GM03348 (cell line): ENCODE measurements around the gene OLA1.
A peak's percentile ranks its signal among the peaks of the same experiment; 100 is the strongest.

ENCODE experiments used
- DNase-seq: peaks from one replicate; pipeline ENCODE4 v3.0.0; 2012; ENCODE audit warnings: low spot score

The OLA1 gene

DNA sequence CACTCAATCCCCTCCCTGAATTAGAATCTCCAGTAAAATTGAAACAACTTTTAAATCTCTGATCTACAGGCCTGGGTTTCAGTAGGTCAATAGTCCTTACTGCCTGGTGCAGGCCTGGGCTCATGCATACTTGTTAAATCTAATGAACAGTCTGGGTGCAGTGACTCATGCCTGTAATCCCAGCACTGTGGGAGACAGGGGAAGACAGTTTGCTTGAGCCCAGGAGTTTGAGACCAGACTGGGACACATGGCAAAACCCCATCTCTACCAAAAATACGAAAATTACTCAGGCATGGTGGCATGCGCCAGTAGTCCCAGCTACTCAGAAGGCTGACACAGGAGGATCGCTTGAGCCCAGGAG is 188.5 kb downstream of the OLA1 start:
- no peak for DNase-seq

DNA sequence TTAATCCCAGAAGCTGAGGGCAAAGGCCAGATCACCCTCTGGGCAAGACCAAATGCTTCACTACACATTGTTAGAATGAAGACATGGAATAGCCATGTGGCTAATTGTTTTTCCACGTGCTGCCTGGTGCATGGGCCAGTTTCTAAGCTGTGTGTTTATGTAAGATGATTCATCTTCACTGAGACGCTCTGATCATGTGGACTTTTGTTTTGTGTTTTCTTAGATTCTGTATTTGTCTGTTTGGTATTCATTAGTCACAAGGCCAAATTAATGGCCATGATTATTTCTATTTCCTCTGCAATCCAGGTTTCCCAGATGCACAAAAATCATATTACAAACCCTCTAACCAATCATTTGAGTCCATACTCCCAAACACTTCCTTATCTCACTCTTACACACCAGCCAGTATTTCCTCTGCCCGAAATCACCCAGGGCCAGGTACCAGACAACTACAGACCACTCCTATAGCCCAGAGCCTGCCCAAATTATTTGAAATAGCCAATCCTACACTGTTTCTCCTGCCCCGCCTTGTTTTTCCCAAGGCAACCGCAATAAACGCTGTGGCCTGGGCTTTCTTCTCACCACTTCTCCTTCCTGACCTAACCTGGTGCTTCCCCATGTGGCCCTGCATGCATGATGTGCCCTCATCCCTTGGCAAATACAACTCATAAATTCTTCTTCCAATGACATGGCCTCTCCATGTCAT is 189.0 kb downstream of the OLA1 start:
- peak; percentile 33 for DNase-seq

DNA sequence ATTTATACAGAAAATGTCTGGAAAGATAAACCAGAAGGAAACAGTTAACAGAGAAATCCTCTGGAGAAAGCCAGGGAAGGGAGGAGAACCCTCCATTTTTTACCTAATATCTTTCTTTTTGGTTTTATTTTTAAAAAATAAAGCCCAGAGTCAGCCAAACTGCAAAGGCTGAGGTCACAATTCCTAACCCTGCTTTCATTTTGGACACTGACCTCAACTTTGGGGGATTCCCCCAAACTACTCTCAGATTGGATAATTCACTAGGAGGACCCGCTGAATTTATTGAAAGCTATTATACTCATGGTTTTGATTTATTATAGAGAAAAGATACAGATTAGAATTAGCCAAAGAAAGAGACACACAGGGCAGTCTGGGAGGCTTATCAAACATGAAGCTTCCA is 189.9 kb downstream of the OLA1 start:
- DNase-seq, result no peak

DNA sequence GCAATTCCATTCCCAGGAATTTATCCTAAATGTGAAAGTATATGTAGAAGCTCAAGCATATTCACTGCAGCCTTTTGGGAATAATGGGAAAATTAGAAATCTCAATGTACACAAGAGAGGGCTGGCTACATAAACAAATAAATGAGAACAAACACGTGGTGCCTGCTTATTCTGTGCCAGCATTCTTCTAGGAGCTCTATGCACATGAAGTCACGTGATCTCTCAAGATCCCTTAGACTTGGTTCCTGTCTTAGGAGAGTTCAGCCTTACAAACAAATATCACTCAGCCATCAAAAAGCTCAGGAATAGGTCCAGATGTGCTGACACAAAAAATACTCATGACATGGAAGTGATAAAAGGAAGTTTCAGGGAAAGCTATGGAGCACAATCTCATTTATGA is 190.3 kb downstream of the OLA1 start:
- DNase-seq, result no peak

DNA sequence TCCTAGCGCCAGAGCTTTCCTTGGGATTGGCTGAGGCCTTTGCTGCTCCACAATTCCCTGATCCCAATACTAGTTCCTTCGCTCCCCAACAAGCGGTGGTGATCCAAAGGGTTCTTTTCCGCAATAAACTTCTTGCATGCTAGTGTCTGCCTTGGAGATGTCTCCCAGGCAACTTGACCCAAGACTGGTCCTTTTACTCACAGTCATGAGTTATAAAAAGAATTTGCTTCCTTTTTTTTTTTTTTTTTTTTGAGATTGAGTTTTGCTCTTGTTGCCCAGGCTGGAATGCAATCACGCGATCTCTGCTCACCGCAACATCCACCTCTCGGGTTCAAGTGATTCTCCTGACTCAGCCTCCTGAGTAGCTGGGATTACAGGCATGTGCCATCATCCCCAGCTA is 193.4 kb downstream of the OLA1 start:
- no peak for DNase-seq

DNA sequence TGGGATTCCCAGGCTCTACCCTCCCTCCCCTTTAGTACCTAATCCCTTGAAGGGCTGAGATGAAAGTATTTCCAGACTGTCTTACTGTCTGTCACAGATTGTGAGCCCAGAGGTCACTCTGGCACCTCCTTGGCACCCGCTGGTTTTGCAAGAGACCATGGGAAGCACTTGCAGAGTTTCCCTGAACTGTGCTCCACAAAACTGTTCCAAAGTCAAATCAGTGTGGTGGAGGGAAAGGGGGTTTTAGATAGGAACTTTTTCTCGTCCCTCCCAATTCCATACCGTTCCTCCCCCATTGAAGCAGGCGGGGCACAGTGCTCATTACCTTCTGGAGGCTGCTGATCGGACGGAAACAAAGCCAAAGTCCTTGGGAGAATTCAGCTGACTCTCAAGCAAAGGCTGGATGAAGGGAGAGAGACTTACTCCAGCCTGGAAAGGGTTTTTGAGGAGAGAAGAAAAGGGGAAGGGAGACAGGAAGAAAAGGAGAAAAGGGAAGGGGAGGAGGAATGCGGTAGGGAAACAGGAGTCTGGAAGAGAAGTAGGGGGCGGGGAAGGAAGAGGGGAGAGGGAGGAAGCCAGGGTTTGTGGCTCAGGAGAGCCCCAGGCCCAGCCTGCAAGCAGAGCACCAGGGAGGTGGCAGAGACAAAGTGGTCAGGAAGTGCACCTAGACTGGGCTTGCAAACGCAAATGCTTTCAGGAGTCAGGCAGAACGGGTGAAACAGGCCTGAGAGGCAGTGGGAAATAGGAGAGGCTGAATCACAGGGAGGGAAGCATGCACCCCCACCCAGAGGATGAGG is 194.8 kb downstream of the OLA1 start:
- no peak for DNase-seq

DNA sequence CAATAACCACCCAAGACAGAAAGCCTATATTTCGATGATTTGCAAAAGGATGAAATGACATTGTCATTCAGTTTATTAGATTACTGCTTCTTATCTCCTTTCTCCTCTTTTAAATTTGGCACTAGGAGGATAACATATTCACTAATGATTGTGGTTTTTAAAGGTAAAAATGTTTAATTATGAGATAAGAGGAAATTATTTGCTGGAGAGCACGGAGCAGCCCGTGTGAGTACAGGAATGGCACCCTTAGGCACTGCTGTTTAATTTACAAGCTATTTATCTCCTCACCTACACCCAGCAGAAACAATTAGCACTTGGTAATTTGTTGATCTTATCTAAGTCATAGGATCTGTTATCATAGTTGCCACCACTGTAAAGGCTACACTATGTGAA is 195.8 kb downstream of the OLA1 start:
- DNase-seq, result no peak

DNA sequence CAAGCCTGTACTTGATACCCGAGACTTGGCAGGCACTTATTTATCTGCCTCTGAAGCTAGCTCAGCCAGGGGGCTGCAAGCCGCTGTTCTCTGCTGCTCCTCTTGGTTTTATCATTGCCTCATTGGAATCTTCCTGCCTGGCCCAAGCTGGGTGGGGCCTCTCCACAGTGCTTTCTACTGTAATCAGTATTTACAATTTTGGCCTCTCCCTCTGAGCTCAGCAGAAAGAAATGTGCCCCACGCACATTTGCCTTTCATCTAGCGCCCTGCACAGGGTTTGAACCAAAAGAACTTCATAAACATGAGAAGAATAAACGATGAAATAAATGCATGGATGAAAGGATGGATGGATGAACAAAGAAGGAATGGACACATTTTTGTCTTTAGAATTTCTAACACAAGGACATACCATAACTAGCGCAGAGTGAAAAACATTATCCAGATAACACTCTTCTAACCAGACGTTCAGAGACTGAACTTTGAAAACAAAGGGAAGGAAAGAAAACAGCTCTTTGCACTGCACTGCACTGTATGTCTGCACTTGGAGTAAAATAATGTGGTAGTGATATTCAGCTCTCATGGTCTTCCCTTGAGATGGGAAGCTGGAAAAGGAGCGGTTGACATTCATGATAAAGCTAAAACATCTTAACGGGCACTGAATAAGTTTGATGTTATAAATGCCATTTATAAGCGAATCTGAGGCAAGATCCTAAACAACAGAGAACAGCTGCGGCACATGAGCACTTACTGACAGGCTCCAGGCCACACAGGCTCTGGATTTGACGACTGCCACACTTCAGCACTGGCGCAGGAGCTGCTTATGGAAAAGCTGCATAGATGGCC is 196.4 kb downstream of the OLA1 start:
- peak; percentile 85 for DNase-seq

DNA sequence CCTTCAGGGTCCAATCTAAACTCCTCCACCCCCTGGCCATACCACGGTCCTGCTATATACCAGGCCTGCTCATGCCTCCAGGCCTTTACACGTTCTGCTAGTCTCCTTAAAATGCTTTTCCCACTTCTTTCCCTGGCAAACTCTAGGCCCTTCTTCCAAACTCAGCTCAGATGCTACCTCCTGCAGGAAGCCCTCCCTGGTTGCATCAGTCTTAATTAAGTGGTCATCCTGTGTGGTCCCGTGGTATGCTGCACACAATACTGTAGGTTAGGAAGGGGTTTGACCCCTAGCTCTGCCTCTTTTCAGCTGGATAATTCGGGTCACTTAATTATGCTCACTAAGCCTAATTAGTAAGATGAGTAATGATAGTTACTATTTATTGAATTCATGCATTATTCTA is 197.3 kb downstream of the OLA1 start:
- DNase-seq, result no peak

DNA sequence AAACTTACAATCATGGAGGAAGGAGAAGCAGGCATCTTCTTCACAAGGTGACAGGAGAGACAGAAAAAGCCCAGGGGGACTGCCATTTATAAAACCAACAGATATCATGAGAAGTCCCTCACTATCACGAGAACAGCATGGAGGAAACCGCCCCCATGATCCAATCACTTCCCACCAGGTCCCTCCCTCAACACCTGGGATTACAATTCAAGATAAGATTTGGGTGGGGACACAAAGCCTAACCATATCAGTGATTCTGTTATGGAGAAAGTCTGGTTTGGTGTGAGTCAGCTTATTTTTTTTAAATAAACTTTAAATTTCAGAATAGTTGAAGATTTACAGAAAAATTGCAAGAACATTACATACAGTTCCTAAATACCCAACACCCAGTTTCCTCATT is 198.4 kb downstream of the OLA1 start:
- DNase-seq, result no peak

DNA sequence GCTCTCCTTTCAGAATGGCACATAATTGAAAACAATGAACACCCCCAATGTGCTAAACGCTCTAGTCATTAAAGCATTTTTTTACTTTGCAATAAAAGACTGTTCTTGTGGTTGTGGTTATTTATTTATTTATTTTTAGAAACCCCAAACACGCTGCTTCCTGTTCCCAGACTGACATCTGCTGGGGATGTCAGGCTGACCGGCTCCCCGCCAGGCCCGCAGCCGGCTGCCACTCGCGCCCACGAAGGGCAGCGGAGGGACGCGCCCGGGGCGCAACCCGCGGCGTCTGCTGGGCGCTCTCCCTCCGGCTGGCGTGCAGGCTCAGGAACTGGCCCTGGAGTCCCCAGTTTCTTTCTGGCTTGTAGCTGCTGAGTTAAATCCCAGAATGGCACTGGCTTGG is 200.1 kb downstream of the OLA1 start:
- no peak for DNase-seq

DNA sequence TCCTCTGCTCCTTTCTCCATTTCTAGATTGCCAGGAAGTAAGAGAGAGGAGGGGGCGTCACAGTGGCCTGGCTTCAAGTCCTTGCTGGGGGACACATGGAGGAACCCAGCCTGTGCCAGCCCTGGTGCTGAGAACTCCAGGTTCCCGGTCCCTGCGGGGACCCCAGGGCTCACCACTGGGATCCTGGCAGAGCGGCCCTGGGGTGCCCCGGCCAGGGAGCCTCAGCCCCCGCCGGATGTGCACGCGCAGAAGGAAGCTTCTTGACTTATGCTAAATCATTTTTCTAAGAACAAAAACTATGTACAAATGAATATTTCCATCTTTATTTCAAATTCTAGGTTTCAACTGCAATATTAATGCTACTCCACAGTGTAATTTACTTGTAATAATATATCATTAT is 200.6 kb downstream of the OLA1 start:
- DNase-seq, result no peak

DNA sequence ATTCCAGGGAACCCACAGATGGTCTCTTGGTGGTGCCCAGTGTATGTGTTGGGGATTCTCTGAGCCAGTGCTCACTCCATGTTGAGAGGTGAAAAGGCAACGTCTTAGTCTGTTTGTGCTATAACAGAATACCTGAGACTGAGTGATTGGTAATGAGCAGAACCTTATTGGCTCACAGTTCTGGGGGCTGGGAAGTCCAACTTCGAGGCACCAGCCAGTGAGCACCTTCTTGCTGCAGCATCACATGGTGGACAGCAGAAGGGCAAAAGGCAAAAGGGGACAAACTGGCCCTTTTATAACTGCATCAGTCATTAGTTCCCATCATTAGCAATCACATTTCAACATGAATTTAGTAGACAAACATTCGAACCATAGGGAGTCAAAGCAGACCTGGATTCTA is 202.2 kb downstream of the OLA1 start:
- DNase-seq, result no peak

DNA sequence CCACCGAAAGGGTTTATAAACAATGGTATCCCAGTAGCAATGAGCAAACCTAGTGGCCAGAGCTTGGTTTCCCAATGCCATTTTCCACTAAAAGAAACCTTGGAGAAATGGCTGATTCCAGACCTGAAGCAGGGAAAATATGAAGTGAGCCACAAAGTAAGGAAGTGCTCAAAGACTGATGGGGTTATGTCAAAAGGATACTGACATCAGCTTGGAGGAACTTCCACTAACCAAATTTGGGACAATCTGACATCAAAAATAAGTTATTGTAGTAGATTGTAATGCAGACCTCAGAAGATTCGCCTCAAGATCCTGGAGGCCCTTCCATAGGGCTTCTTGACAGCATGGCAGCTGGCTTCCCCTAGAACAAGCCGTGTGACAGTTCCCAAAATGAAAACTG is 203.8 kb downstream of the OLA1 start:
- DNase-seq, result no peak

DNA sequence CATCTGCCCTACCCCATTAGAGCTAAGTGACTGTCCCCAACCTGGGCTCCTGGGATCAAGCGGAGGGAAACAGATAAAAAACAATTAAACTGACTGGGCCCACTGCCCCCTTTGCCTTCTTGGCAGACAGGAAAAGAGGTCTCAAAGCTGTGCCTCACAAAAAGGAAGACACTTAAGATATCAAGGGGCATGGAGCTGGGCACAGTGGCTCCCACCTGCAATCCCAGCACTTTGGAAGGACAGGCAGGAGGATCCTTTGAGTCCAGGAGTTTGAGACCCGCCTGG is 208.0 kb downstream of the OLA1 start:
- DNase-seq, result no peak

DNA sequence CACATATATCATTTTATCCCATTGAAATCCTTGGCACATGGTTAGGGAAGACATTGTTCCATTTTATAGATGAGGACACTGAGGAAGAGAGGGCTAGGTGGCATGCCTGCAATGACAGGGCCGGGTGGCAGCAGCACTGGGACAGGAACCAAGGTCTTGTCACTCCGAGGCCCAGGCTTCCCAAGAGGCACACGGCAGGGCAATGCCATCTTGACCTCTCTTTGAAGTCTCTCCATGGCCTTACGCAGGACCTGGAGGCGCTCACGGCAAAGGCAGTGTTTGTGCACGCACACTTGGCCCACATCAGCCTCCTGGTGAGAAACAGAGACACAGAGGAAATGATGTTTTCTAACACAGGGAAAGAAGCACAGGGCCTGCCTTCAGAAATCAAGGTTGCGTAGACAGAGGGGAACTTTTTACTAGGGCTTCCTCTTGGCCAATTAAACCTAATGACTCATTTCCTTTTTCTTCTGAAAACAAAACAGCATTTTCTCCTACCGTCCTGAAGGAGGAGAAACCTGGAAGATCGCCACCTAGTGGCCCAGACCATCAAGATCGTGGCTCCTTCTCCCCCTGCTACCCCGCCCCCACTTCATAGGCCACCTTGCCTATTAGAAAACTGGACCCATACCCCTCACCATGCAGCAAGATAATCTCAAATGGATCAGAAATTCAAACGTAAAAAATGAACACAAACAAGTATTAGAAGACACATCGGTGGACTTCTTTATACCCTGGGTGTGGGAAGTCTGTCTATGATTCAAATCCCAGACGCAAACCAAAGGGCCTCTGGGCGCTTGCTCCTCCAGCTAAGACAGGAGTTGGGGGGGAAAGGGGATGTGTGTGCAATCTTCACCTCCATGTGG is 208.5 kb downstream of the OLA1 start:
- DNase-seq, result peak; percentile 92

DNA sequence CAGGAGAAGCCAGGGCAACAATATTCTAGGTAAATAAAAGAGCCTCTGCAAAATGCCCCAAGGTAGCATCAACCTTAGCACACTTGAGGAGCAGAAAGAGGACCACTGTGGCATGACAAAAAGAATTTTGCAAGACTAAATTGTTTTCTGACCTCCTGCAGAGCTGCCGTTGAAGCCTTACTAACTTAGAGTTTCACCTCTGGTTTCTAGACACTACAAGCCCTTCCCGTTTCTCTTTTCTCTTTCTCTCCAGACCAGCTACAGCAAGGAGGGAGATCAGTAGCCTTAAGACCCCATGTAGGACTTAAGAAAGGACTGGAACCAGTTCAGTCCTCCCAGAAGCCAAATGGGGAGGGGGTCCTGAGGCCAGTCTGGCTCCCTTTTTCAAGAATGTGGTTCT is 209.9 kb downstream of the OLA1 start:
- no peak for DNase-seq

DNA sequence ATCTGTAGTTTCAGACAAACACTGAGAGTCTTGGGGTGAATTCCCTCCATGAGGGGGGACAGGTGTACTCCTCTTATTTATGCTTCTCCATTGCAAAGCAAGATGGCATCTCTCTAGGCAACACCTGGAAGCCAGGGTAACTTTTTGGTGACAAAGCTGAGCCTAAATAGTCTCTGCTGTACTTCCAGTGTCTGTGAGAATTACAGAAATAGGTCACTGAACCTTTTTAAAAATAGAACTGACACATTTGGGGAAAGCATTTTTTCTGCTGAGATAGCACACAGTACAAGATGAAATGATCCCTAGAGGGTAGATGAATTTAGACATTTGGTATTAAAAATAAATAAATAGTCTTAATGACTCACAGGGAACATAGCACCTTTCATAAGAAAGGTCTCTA is 211.5 kb downstream of the OLA1 start:
- DNase-seq, result no peak

DNA sequence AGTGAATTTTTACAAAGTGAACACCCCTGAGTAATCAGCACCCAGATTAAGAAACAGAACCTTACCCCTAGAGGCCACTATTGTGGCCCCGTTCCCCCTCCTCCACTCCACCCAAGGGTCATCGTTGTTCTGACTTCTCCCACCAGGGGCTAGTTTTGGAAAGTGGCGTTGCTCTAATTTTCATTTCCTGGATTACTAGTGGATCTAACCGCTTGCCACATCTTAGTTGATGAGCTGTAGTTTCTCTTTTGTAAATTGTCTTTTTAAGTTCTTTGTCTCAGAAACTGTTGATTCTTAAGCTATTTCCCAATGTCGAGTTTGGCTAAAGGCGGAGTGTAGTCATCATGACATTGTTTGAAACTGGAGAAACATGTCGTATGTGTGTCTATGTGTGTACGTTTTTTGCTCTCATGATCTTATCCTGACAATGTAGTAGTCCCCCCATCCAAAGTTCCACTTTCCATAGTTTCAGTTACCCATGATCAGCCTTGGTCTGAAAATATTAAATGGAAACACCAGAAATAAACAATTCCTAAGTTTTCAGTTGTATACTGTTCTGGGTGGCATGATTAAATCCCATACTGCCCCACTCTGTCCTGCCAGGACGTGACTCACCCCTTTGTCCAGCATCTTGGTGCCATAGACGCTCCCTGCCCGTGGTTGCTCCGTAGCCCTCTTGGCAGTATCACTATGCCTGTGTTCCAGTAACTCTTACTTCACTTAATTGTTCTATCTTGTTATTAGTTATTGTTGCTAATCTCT is 212.2 kb downstream of the OLA1 start:
- DNase-seq, result no peak

DNA sequence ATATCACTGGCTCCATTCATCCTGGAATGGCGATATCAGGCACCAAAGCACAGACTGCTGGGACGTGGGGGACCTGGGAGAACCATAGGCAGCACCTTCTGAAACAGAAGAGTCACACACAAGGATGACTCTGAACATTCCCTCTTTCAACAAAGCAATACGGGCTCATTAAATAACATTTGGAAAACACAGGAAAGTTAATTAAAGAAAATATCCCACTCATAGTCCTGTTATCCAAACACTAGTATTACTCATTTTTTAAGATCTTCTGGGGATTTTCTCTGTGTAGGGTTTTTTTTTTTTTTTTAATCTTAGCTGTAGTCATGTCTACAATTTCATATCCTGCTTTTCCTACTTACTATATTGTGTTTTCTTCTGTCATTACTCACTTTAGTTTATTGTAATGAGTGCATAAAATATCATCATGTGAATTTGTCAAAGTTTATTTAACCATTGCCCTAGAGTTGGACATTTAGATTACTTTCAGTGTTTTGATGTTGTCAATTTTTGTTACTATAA is 213.2 kb downstream of the OLA1 start:
- DNase-seq, result no peak

DNA sequence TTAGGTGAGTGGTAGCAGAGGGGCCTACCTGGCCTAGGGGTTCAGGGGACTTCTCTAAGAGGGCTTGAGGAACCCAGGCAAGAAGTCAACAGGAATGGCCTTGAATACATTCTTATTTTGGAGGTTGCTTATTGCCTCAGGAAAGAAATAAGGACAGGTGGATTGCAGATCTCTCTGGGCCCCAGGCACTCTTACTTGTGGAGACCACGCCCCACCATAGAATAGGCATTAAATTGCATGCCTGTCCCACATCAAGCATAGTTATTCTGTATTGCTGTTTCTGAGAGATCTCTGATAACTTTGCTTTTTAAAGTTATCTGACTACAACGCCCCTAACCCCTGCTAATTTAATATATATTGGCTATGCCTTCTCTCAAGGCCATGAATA is 215.2 kb downstream of the OLA1 start:
- no peak for DNase-seq
